GM19099 (cell line): ENCODE measurements around the gene PNPLA7.
A peak's percentile ranks its signal among the peaks of the same experiment; 100 is the strongest.

Experiments used
- POLR2A ChIP-seq: IDR thresholded peaks from 3 replicates; pipeline ENCODE4 v1.6.1; 2011; ENCODE audit warnings: low read depth; ENCODE audit not compliant: insufficient read length; ENCODE audit errors: extremely low read depth

Gene PNPLA7

GRCh38 chr9:137552022-137552768 is 2.0 kb upstream of the PNPLA7 start:
- no peak for TF ChIP-seq POLR2A

- peak; percentile 87 for TF ChIP-seq POLR2A
These were observed 1.2 kb upstream of the PNPLA7 start, which contains the start of gene MRPL41 for GRCh38 chr9:137551264-137552021. Gene MRPL41, plus strand, starts transcription at chr9:137551879. Its CDS starts 203 bp downstream, at chr9:137552082.

- no peak for TF ChIP-seq POLR2A
These were observed 2.3 kb downstream of the PNPLA7 start for GRCh38 chr9:137547687-137548543.

- TF ChIP-seq POLR2A = no peak
These were observed 5.1 kb downstream of the PNPLA7 start for GRCh38 chr9:137545123-137545522.

GRCh38 chr9:137544176-137544760 is 5.9 kb downstream of the PNPLA7 start:
- no peak for TF ChIP-seq POLR2A

- no peak for TF ChIP-seq POLR2A
These were observed 6.8 kb downstream of the PNPLA7 start for GRCh38 chr9:137543237-137543963.

- TF ChIP-seq POLR2A = no peak
These were observed 7.7 kb downstream of the PNPLA7 start for GRCh38 chr9:137542486-137542885.

- no peak for TF ChIP-seq POLR2A
These were observed 9.7 kb downstream of the PNPLA7 start for GRCh38 chr9:137540536-137540935.

GRCh38 chr9:137538058-137538457 is 12.1 kb downstream of the PNPLA7 start:
- no peak for TF ChIP-seq POLR2A

- no peak for TF ChIP-seq POLR2A
These were observed 15.1 kb downstream of the PNPLA7 start for GRCh38 chr9:137535120-137535428.

- TF ChIP-seq POLR2A = no peak
These were observed 15.7 kb downstream of the PNPLA7 start for GRCh38 chr9:137534256-137535119.

GRCh38 chr9:137531099-137531765 is 19.0 kb downstream of the PNPLA7 start:
- TF ChIP-seq POLR2A = no peak

GRCh38 chr9:137530331-137530730 is 19.9 kb downstream of the PNPLA7 start:
- TF ChIP-seq POLR2A = no peak
